ENCODE measurements around the gene CACNA2D3.

GRCh38 chr3:54641226-54642014 is 519.1 kb downstream of the CACNA2D3 start:
- TF ChIP-seq CTCF (conservative IDR thresholded peaks at IDR 0.05) (no peak), EZH2 (IDR thresholded peaks at IDR 0.05; ENCODE audit: low read depth) (no peak)

All from PC-9 (cell line).